OCI-LY1 (cell line): ENCODE measurements around the gene KCNMB1.

Experiments used
- H2AFZ ChIP-seq: fragments of 200-600 bp; sonication (generic), shearing (Covaris generic); 2 replicates; pipeline ENCODE4 v1.6.0; 2014; ENCODE audit warnings: antibody characterized with exemption, mild to moderate bottlenecking, low read length
- H3F3A ChIP-seq: fragments of 200-600 bp; sonication (generic), shearing (Covaris generic); 2 replicates; pipeline ENCODE4 v1.6.0; 2014; ENCODE audit warnings: mild to moderate bottlenecking, antibody characterized with exemption, low read length, moderate library complexity; ENCODE audit not compliant: insufficient read depth
- H3K27ac ChIP-seq: fragments of 200-600 bp; sonication (generic); 2 replicates; pipeline ENCODE4 v1.5.1; 2014; ENCODE audit warnings: low read length, mixed run types, mild to moderate bottlenecking, low read depth; ENCODE audit not compliant: poor library complexity, severe bottlenecking
- H3K27me3 ChIP-seq: fragments of 200-600 bp; sonication (generic); 2 replicates; pipeline ENCODE4 v1.6.0; 2014; ENCODE audit warnings: antibody characterized with exemption, mild to moderate bottlenecking, low read length, moderate library complexity; ENCODE audit not compliant: insufficient read depth
- H3K36me3 ChIP-seq: fragments of 200-600 bp; sonication (generic); 2 replicates; pipeline ENCODE4 v1.6.1; 2014; ENCODE audit warnings: mild to moderate bottlenecking, antibody characterized with exemption, low read length, moderate library complexity, mixed read lengths; ENCODE audit not compliant: insufficient read depth
- H3K4me1 ChIP-seq: fragments of 200-600 bp; sonication (generic); 2 replicates; pipeline ENCODE4 v1.5.1; 2014; ENCODE audit warnings: mild to moderate bottlenecking, low read length, moderate library complexity; ENCODE audit not compliant: insufficient read depth, severe bottlenecking
- H3K4me2 ChIP-seq: fragments of 200-600 bp; sonication (generic), shearing (Covaris generic); 2 replicates; pipeline ENCODE4 v1.6.1; 2014; ENCODE audit warnings: low read length
- H3K4me3 ChIP-seq: fragments of 200-600 bp; sonication (generic); 2 replicates; pipeline ENCODE4 v1.5.1; 2014; ENCODE audit warnings: low read length, low read depth, mild to moderate bottlenecking, mixed read lengths; ENCODE audit not compliant: poor library complexity, severe bottlenecking
- H3K79me2 ChIP-seq: fragments of 200-600 bp; shearing (Covaris generic); 2 replicates; pipeline ENCODE4 v1.6.1; 2016; ENCODE audit warnings: mixed run types, low read length, mixed read lengths; ENCODE audit not compliant: insufficient read depth
- H3K9ac ChIP-seq: fragments of 200-600 bp; sonication (generic), shearing (Covaris generic); 2 replicates; pipeline ENCODE4 v1.6.1; 2014; ENCODE audit warnings: mild to moderate bottlenecking, low read length, mixed read lengths
- H3K9me2 ChIP-seq: fragments of 200-600 bp; sonication (generic), shearing (Covaris generic); 2 replicates; pipeline ENCODE4 v1.6.1; 2014; ENCODE audit warnings: low read depth, mild to moderate bottlenecking, low read length, mixed read lengths
- H3K9me3 ChIP-seq: fragments of 200-600 bp; shearing (Covaris generic); 2 replicates; pipeline ENCODE4 v1.6.1; 2014; ENCODE audit warnings: low read length, mixed read lengths
- H4K20me1 ChIP-seq: fragments of 200-600 bp; sonication (generic), shearing (Covaris generic); 2 replicates; pipeline ENCODE4 v1.6.0; 2016; ENCODE audit warnings: mild to moderate bottlenecking, low read length; ENCODE audit not compliant: insufficient read depth
- EZH2 ChIP-seq: fragments of 200-600 bp; sonication (generic), shearing (Covaris generic); IDR thresholded peaks from 2 replicates; pipeline ENCODE4 v1.8.0; 2017; ENCODE audit warnings: borderline replicate concordance, mixed run types, mild to moderate bottlenecking, antibody characterized with exemption, low read length, moderate library complexity, mixed read lengths
- TF ChIP-seq, protein P1 (sequence below): fragments of 200-600 bp; sonication (generic), shearing (Covaris generic); IDR thresholded peaks from 2 replicates; pipeline ENCODE4 v1.5.1; 2017; ENCODE audit warnings: mild to moderate bottlenecking, antibody characterized with exemption, low read length, moderate library complexity, mixed read lengths

KCNMB1 gene

GRCh38 chr5:170365831-170366230 lies 23.3 kb downstream of the KCNMB1 start:
- H3K9me2 ChIP-seq = no peaks in the 10 kb centered on the region
- H3K4me3 ChIP-seq = no peak overlapping the region
- peaks cover 5% of the 10 kb centered on the region; the same call in 1 of the 2 replicates for H3K27me3 ChIP-seq
- H2AFZ ChIP-seq = no peak overlapping the region
- H3K27ac ChIP-seq = no peak overlapping the region
- H3K9me3 ChIP-seq = no peaks in the 10 kb centered on the region
- no peaks in the 10 kb centered on the region for H4K20me1 ChIP-seq
- no peaks in the 10 kb centered on the region for H3K4me1 ChIP-seq
- no peak overlapping the region for H3K9ac ChIP-seq
- no peaks in the 10 kb centered on the region for H3K79me2 ChIP-seq
- H3F3A ChIP-seq = no peaks in the 10 kb centered on the region
- no peaks in the 10 kb centered on the region for H3K36me3 ChIP-seq
- no peak overlapping the region for H3K4me2 ChIP-seq
- TF ChIP-seq EZH2 = no peak
- TF ChIP-seq, protein P1, sequence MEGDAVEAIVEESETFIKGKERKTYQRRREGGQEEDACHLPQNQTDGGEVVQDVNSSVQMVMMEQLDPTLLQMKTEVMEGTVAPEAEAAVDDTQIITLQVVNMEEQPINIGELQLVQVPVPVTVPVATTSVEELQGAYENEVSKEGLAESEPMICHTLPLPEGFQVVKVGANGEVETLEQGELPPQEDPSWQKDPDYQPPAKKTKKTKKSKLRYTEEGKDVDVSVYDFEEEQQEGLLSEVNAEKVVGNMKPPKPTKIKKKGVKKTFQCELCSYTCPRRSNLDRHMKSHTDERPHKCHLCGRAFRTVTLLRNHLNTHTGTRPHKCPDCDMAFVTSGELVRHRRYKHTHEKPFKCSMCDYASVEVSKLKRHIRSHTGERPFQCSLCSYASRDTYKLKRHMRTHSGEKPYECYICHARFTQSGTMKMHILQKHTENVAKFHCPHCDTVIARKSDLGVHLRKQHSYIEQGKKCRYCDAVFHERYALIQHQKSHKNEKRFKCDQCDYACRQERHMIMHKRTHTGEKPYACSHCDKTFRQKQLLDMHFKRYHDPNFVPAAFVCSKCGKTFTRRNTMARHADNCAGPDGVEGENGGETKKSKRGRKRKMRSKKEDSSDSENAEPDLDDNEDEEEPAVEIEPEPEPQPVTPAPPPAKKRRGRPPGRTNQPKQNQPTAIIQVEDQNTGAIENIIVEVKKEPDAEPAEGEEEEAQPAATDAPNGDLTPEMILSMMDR = no peak

GRCh38 chr5:170365011-170365410 lies 24.2 kb downstream of the KCNMB1 start:
- Histone ChIP-seq H3K4me3 (no peak overlapping the region), H2AFZ (no peak overlapping the region), H3K9me3 (no peaks in the 10 kb centered on the region), H3K9me2 (no peaks in the 10 kb centered on the region), H3K4me2 (no peak overlapping the region), H3K36me3 (no peaks in the 10 kb centered on the region), H4K20me1 (no peaks in the 10 kb centered on the region), H3F3A (no peaks in the 10 kb centered on the region), H3K79me2 (no peaks in the 10 kb centered on the region), H3K27ac (no peak overlapping the region), H3K27me3 (0 out of 2 replicates have a peak, but pooled peaks cover 5% of the 10 kb centered on the region), H3K4me1 (no peaks in the 10 kb centered on the region), H3K9ac (no peak overlapping the region)
- TF ChIP-seq, protein P1 = no peak
- no peak for TF ChIP-seq EZH2

DNA sequence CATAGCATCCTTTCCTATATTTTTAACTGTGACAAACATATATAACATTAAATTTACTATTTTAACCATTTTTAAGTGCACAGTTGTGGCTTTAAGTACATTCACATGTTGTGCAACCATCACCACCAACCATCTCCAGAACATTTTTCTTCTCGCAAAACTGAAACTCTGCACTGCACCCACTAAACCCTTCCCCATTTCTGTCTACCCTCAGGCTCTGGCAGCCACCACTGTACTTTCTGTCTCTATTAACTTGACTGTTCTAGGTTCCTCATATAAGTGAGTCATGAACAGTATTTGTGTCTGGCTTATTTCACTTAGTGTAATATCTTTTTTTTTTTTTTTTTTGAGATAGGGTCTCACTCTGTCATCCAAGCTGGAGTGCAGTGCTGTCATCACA lies 25.5 kb downstream of the KCNMB1 start:
- no peaks in the 10 kb centered on the region for H3F3A ChIP-seq
- H3K9ac ChIP-seq = no peak overlapping the region
- no peak overlapping the region for H3K4me2 ChIP-seq
- H3K27ac ChIP-seq = no peak overlapping the region
- H3K36me3 ChIP-seq = no peaks in the 10 kb centered on the region
- no peaks in the 10 kb centered on the region for H3K9me2 ChIP-seq
- H3K9me3 ChIP-seq = no peaks in the 10 kb centered on the region
- TF ChIP-seq, protein P1 = no peak
- TF ChIP-seq EZH2 = no peak
- no peaks in the 10 kb centered on the region for H3K4me1 ChIP-seq
- H3K27me3 ChIP-seq = 0 out of 2 replicates have a peak, but pooled peaks cover 5% of the 10 kb centered on the region
- H4K20me1 ChIP-seq = no peaks in the 10 kb centered on the region
- no peak overlapping the region for H3K4me3 ChIP-seq
- no peak overlapping the region for H2AFZ ChIP-seq
- no peaks in the 10 kb centered on the region for H3K79me2 ChIP-seq
